Hematopoietic multipotent progenitor cell treated with erythropoietin and hydrocortisone succinate and interleukin-3 and kit ligand, for 6 days (in vitro differentiated cells): ENCODE data around the gene SFT2D1.
A peak's percentile ranks its signal among the peaks of the same experiment; 100 is the strongest.
"Not testable (repeated sequence)": the region's sequence is repeated elsewhere in the genome, so short reads cannot be mapped to it uniquely, and the experiment has no call there.

Source experiments
- DNase-seq: peaks from one replicate; pipeline ENCODE4 v3.0.0-alpha.2; 2015

Gene SFT2D1

DNA sequence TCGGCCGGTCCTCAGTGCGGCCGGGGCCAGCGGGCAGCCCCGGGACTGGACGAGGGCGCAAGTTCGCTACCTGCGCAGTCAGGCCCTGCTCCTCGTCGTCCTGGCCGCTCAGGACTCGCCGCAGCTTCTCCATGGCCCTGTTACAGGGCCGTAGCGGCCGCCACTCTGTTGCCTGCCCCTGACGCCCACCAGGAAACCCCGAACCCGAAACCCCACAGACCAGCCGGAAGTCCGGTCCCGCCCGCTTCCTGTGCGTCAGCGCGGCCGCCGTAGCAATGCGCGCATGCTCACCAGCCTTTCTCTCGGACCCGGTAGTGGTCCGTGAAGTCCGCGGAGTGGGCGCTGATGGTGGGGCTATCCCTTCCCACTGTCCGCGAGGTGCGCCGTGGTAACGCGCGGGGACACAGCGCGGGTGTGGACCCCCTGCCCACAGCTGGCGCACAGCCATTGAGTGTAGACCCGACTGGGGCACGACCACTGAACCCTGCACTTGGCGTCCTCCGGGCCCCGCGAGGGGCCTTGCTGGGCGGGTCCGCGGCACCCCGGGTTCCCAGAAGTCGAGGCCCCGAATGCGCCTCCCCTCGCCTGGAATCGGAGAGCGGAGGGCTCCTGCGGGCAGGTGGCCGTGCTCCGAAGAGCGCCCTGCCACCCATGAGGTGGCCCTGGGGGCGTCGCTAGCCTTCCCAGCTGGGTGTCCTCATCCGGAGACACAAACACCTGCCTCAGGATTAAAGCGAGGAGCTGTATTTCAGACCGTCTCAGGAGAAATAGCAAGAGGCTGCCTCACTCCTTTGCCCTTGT, at the start of gene SFT2D1:
TSS of gene SFT2D1 (minus strand) at position 197 of the 801 bp plus-strand sequence. CDS start at position 133, 64 bp downstream.
- DNase-seq: peak; percentile 94

GRCh38 chr6:166389119-166389518, 46.8 kb upstream of the SFT2D1 start:
- DNase-seq: peak; percentile 61

DNA sequence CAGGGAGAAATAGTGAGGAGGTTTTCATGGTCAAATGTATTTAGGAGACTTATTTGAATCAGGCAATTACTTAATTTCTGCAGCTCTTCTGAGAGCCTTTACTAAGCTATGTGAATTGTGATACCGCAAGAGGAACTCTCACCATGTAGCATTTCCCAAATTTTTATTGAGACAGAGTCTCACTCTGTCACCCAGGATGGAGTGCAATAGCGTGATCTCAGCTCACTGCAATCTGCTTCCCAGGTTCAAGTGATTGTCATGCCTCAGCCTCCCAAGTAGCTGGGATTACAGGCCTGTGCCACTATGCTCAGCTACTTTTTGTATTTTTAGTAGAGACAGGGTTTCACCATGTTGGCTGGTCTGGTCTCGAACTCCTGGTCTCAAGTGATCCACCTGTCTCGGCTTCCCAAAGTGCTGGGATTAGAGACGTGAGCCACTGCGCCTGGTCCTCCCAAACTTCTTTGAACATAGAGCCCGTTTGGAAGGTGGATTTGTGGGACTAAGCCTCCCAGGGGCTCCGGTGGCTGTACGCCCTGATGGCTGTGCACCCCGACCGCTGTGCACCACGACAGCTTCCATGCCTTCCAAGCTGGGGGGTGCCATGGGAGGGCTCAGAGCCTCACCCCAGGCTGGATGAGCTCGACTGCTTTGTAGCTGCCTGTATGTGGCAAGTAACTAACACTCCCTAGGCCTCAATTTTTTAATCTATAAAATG, 46.1 kb upstream of the SFT2D1 start:
- no peak for DNase-seq

GRCh38 chr6:166387642-166388289, 45.4 kb upstream of the SFT2D1 start:
- DNase-seq: no peak

- not testable (repeated sequence) for DNase-seq
Observed at GRCh38 chr6:166387098-166387497, 44.8 kb upstream of the SFT2D1 start.

- DNase-seq: no peak
Observed at GRCh38 chr6:166386111-166386510, 43.8 kb upstream of the SFT2D1 start.

GRCh38 chr6:166383802-166384363, 41.5 kb upstream of the SFT2D1 start:
- DNase-seq: not testable (repeated sequence)

DNA sequence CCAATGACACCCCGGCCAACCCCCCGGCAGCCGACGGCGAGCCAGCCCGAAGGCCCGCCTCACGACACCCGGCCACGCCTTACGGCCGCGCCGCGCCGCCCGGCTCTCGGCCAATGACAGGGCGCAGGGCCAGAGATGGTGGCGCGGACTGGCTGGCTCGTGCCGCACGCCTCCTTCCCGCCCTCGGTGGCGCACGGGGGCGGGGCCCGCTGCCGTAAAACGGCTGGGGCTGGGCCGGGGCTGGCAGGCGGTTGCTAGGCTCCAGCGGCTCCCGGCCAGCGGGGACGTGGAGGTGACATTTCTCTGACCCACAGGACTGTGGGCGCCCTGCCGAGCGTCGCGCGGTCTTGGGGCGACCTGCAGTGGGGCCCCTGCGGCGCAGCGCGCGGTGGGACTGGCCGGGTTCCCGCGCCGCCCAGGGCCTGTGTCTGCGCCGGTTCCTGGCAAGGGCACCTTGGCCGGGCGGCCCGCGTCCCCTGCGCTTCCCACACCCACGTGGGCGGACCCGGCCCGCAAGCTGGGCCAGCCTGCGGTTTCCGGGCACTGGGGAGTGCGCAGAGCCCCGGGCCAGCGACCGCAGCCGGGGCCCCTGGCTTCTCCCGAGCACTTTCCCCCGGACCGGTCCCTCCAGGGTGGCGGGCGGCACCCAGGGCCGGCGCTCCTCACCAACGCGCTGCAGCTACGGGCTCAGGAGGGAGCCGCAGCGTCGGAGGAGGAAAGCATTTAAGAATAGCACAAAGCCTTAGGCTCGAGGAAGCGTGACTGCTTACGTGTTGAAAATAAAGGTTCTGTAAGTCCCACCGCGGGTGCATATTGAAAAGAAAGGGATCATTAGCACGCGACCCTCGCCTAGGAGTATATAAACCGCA, 40.8 kb upstream of the SFT2D1 start, which contains the start of gene MPC1:
TSS of gene MPC1 (minus strand) at position 8 of the 869 bp plus-strand sequence. CDS start 64 bp downstream, outside the sequence.
- peak; percentile 96 for DNase-seq

DNA sequence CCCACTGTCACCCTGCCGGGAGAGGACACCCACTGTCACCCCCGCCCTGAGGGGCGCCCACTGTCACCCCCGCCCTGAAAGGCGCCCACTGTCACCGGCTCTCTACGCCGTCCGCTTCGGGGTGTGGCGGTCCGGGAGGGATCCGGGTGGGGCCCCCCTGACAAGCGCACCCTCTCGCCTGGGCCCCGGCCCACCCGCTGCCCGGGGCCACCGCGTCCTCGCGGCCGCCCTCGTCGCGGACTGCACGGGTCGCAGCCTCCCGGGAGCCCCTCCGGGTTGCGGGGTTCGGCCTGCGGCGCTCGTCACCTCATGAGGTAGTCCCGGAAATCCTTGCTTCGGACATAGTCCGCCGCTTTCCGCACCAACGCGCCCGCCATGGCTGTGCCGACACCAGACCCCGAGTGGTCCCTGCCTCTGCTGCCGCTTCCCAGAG, 40.2 kb upstream of the SFT2D1 start:
- no peak for DNase-seq

DNA sequence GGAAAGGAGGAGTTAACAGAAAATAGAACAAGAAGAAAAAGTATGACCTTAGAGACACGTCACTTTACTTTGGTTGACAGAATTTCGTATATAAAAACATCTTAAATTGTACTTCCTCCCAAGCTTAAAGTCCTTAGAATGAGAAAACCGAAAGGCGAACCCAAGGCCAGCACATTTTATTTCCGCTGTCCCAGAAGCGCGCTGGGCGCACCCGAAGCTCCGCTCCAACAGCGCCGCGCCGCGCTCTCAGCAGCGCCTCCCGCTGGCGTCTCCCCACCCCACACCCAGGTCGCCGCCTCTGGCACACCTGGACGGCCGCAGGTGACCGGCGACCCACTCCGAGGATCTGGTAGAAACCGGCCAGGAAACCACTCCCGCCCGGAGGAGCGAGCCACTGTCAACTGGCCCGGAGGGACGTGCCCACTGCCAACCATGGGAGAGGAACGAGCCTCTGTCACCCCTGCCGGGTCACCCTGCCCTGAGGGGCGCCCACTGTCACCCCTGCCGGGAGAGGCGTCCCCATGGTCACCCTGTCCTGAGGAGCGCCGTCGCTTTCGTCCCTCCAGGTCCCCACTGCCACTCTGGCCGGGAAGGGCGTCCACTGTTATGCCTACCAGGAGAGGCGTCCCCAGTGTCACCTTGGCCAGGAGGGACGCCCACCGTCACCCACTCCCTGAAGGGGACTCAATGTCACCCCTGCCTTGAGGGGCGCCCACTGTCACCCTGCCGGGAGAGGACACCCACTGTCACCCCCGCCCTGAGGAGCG, 39.6 kb upstream of the SFT2D1 start:
- peak; percentile 84 for DNase-seq

GRCh38 chr6:166381381-166381732, 39.0 kb upstream of the SFT2D1 start:
- DNase-seq: no peak

DNA sequence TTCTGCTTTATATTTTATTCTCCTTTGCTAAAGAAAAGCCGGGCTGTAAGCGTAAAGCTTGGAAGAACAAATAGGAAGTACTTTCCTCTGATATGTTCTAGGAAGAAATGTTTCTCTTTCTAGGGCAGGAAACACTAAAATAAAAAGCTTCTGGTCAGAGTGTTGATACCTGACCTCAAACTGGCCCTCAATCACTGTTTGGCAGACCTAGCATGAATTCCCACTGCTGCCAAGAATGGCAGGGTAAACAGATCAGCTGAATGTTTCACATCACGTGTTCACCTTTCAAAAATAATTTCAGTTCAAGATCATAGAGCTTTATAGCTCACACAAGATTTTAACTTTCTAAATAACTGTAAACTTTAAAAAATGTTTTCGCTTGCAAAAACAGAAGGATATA, 37.5 kb upstream of the SFT2D1 start:
- no peak for DNase-seq

DNA sequence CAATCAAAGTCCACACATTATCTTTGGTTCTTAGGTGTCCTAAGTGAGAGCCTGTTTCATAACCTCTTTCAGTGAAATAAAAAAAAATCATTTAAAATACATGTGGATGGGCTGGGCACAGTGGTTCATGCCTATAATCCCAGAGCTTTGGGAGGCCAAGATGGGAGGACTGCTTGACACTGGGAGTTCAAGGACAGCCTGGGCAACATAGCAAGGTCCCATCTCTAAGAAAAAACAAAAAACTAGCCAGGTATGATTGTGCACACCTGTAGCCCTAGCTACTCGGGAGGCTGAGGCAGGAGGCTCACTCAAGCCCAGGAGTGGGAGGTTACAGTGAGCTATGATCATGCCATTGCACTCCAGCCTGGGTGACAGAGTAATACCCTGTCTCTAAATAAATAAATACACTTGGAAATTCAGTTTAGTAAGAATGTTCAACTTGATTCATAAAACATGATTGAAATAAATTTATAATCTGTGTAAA, 36.8 kb upstream of the SFT2D1 start:
- no peak for DNase-seq

GRCh38 chr6:166377721-166378120, 35.4 kb upstream of the SFT2D1 start:
- no peak for DNase-seq

GRCh38 chr6:166375013-166375412, 32.7 kb upstream of the SFT2D1 start:
- no peak for DNase-seq

GRCh38 chr6:166370489-166370888, 28.1 kb upstream of the SFT2D1 start:
- DNase-seq: no peak

DNA sequence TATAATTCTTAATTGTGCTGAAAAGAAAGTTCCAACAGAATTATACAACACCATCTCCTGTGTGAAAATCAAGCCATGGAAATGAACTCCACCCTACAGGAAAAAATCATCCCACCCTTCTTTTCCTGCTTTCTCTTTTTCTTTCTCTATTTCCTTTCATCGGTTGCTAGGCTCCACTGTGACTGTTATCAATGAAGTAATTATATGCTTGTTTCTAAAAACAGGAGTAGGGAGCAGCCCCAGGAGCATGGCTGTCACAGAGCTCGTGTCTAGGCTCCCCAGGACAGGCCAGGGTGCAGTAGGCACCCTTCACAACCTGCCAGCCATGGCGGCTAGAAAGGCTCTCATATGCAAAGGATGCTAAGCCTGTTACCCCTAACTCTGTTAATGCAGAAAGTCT, 27.4 kb upstream of the SFT2D1 start:
- DNase-seq: no peak

DNA sequence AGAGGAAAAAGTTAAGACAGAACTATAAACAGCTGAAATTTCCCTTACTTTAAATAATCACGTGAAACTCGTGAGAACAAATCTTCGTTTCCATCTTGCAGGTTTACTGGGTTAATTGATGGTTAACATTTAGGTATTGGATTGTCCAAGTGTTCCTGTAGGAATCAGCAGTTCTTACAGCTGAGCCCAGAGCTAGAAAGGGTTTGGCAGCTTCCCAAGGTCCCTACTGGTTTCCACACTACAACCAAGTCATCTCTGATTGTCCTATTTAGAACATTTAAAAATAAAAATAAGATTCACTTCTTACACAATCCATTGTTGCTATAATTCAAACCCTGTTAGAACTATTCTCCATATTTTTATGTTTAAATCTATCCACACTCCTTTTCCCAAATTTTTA, 24.6 kb upstream of the SFT2D1 start:
- DNase-seq: no peak

DNA sequence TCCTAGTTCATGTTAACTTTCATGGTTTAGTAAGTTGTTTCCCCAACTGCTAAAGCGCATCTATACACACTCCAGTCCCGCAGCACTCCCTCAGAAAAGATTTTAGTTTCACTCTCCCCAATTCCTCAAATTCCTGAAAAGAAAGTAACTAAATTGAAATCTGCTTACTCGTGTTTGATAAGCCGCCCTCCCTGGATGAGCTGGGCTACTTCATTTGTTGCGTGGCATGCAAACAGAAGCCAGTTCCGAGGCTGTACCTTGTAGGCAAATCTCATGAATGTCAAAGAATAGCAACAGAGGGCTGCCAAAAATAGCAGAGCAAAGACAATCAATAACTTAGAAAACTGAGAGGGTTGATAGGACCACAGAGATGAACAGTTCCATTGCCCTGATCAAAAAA, 23.5 kb upstream of the SFT2D1 start:
- no peak for DNase-seq

GRCh38 chr6:166365221-166365620, 22.9 kb upstream of the SFT2D1 start:
- no peak for DNase-seq

GRCh38 chr6:166364456-166364855, 22.1 kb upstream of the SFT2D1 start:
- no peak for DNase-seq
